Breast epithelium (tissue), 4 donors: ENCODE results near the gene HNRNPF. TPM values are rescaled to one million over a fixed set of nuclear protein-coding genes. Genes with fewer than 3 reads are reported as not detected.
A peak's percentile ranks its signal among the peaks of the same experiment; 100 is the strongest.

Experiments used
- DNase-seq, 2 donors: peaks; one replicate each; pipeline ENCODE4 v3.0.0-alpha.2; 2019; ENCODE audit warnings: low spot score in 2 of 2
- H3K27ac ChIP-seq, 2 donors: fragments of 200-600 bp; sonication (generic) in 1 of 2; one replicate each; pipeline ENCODE4 v1.5.1; 2016 to 2019; ENCODE audit warnings: mild to moderate bottlenecking in 1 of 2
- H3K27me3 ChIP-seq, 2 donors: fragments of 200-600 bp; sonication (generic) in 1 of 2; one replicate each; pipeline versions ENCODE4 v1.5.1 to v1.6.0; 2017 to 2019; ENCODE audit warnings: control low read depth in 1 of 2, mild to moderate bottlenecking in 1 of 2
- H3K36me3 ChIP-seq: fragments of 200-600 bp; one replicate; pipeline ENCODE4 v1.5.1; 2019
- H3K4me1 ChIP-seq, 2 donors: fragments of 200-600 bp; sonication (generic); one replicate each; pipeline ENCODE4 v1.5.1; 2016 to 2019; ENCODE audit warnings: control low read depth in 1 of 2
- H3K4me3 ChIP-seq, 3 donors: fragments of 200-600 bp; sonication (generic); 1 replicate in 2 of 3; 2 replicates in 1 of 3; pipeline ENCODE4 v1.5.1; 2016 to 2019; ENCODE audit warnings: mild to moderate bottlenecking in 3 of 3, moderate library complexity in 2 of 3
- H3K9me3 ChIP-seq, 2 donors: fragments of 200-600 bp; sonication (generic) in 1 of 2; one replicate each; pipeline ENCODE4 v1.5.1; 2016 to 2019; ENCODE audit warnings: control low read depth in 1 of 2
- CTCF ChIP-seq, 3 donors: fragments of 450-650 bp; IDR thresholded peaks; one replicate each; pipeline ENCODE4 v1.5.1; 2016 to 2017; ENCODE audit warnings: antibody characterized with exemption in 3 of 3, mild to moderate bottlenecking in 3 of 3, moderate library complexity in 3 of 3
- POLR2A ChIP-seq: fragments of 450-650 bp; IDR thresholded peaks from one replicate; pipeline ENCODE4 v1.6.1; 2016; ENCODE audit warnings: antibody characterized with exemption, mild to moderate bottlenecking, moderate library complexity
- POLR2AphosphoS5 ChIP-seq, 3 donors: sonication (generic); formaldehyde crosslinking; IDR thresholded peaks; one replicate each; pipeline ENCODE4 v1.6.1; 2017; ENCODE audit warnings: antibody characterized with exemption in 3 of 3
- intact Hi-C: fragments of 100-400 bp; cut with DNase I; formaldehyde crosslinking; loops from one replicate; pipeline ENCODE4 v1.15.1; 2023; ENCODE audit warnings: low total_unique reads
- total RNA-seq, 3 donors: library from RNA; depleted of rRNA; stranded (reverse); fragments of >200 nt; gene quantifications; one replicate each; pipeline ENCODE4 v1.1.0, GENCODE V29; 2016

Gene HNRNPF
- total RNA-seq, 3 donors from 2014 or later = 175 to 213 (median 207) TPM

DNA sequence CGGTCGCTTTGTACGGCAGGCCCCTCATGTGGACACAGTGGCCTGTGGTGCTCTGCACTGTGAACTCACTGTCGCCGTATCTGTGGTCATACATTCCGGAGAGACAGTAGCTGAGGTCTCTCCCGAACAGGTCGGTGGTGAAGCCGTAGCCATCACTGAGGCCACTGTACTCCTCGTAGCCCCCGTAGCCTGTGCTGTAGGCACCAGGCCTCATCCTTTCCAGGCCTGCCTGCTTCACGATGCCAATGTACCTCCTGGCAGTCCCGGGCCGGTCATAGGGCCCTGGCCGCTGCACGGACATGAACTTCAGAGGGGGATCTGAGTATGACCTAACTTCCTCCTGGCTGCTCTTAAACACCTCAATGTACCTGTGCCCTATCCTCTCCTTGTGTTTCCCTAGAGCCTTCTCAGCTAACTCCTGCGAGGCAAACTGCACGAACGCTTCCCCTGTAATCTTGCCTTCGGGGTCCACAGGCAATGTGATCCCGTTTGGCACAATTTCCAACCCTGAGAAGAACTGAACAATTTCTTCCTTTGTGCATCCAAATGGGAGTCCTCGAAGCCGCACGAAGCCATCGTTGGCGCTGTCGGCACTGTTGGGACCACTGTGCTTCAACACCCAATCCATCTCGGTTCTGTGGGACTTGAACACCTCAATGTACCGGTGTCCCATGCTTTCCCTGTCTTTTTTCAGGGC, 21.9 kb downstream of the HNRNPF start:
- Histone ChIP-seq H3K4me1 (no peaks in the 10 kb centered on the region), H3K27ac (no peak overlapping the region), H3K36me3 (no peaks in the 10 kb centered on the region), H3K27me3 (no peaks in the 10 kb centered on the region), H3K4me3 (no peak overlapping the region), H3K9me3 (no peaks in the 10 kb centered on the region)
- intact Hi-C loops = no loop called here
- TF ChIP-seq CTCF (IDR thresholded peaks at IDR 0.05) (no peak), POLR2AphosphoS5 (IDR thresholded peaks at IDR 0.05) (no peak), POLR2A (no peak)
- peak in 1 of 2 donors; percentile 14 for DNase-seq

DNA sequence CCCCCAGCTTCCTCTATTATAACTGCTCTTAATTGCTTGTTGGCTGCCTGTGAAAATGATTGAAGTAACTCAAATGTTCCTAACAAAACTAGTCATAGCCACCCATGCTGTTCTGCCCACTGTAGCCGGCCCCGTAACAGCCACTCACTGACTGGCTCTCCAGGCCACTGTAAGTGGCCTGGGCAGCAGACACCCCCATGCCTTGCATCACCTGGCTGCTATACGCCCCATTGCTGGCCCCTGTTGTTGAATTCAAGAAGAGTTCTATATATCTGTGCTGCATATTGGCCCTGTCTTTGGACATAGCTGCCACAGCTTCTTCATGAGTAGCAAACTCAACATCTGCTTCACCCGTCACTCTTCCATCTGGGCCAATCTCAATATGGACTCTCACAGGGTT, 22.4 kb downstream of the HNRNPF start:
- intact Hi-C loops = no loop called here
- no peaks in the 10 kb centered on the region for H3K36me3 ChIP-seq
- no peaks in the 10 kb centered on the region for H3K9me3 ChIP-seq
- no peak overlapping the region for H3K27ac ChIP-seq
- TF ChIP-seq CTCF (IDR thresholded peaks at IDR 0.05) = no peak
- TF ChIP-seq POLR2AphosphoS5 (IDR thresholded peaks at IDR 0.05) = no peak
- TF ChIP-seq POLR2A = no peak
- DNase-seq = peak in 1 of 2 donors; percentile 12
- H3K4me1 ChIP-seq = no peaks in the 10 kb centered on the region
- H3K27me3 ChIP-seq = no peaks in the 10 kb centered on the region
- H3K4me3 ChIP-seq = no peak overlapping the region

DNA sequence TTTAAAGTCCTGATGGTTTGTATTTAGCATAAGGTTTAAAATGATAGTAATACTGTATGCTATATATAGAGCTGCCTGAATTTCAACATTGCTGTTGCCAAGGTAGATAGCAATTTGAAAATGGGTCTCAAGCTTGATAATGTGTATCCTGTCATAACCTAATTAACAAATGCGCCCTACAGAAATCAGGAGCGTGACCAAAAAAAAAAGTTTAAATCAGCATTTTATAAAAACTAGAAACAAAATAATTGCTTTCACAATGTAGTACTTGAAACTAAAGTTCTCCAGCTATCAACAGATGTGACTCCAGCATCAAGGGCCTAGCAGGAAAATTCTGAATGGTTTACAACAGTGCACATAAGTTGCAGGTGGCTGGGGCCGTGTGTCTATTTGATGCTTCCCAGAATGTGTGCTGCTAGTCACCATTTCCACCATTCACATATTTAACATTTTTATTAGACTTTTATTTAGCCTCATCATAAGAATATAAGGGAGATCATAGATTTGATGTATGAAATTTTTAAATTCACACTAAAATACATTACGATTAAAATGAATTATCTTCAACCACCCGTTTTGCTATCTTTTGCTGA, 23.5 kb downstream of the HNRNPF start:
- Histone ChIP-seq H3K36me3 (no peaks in the 10 kb centered on the region), H3K9me3 (no peaks in the 10 kb centered on the region), H3K4me1 (no peaks in the 10 kb centered on the region), H3K4me3 (no peak overlapping the region), H3K27me3 (no peaks in the 10 kb centered on the region), H3K27ac (no peak overlapping the region)
- TF ChIP-seq CTCF (IDR thresholded peaks at IDR 0.05) = no peak
- intact Hi-C loops = no loop called here
- DNase-seq = no peak

- H3K27ac ChIP-seq = no peak overlapping the region
- peak in 1 of 2 donors; percentile 44 for DNase-seq
- H3K36me3 ChIP-seq = no peaks in the 10 kb centered on the region
- H3K9me3 ChIP-seq = no peaks in the 10 kb centered on the region
- intact Hi-C loops = no loop called here
- TF ChIP-seq POLR2A = no peak
- no peak for TF ChIP-seq POLR2AphosphoS5 (IDR thresholded peaks at IDR 0.05)
- TF ChIP-seq CTCF (IDR thresholded peaks at IDR 0.05) = no peak
- H3K4me1 ChIP-seq = no peaks in the 10 kb centered on the region
- H3K4me3 ChIP-seq = no peak overlapping the region
- no peaks in the 10 kb centered on the region for H3K27me3 ChIP-seq
Measured at GRCh38 chr10:43384252-43385221, 24.4 kb downstream of the HNRNPF start.
